Middle frontal gyrus (tissue), 1 donor: ENCODE results near the gene VEZF1.

Experiments used
- DNase-seq: peaks from one replicate; pipeline ENCODE4 v3.0.0-alpha.2; 2015; ENCODE audit warnings: low spot score; ENCODE audit errors: extremely low spot score

Gene VEZF1, protein sequence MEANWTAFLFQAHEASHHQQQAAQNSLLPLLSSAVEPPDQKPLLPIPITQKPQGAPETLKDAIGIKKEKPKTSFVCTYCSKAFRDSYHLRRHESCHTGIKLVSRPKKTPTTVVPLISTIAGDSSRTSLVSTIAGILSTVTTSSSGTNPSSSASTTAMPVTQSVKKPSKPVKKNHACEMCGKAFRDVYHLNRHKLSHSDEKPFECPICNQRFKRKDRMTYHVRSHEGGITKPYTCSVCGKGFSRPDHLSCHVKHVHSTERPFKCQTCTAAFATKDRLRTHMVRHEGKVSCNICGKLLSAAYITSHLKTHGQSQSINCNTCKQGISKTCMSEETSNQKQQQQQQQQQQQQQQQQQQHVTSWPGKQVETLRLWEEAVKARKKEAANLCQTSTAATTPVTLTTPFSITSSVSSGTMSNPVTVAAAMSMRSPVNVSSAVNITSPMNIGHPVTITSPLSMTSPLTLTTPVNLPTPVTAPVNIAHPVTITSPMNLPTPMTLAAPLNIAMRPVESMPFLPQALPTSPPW

DNA sequence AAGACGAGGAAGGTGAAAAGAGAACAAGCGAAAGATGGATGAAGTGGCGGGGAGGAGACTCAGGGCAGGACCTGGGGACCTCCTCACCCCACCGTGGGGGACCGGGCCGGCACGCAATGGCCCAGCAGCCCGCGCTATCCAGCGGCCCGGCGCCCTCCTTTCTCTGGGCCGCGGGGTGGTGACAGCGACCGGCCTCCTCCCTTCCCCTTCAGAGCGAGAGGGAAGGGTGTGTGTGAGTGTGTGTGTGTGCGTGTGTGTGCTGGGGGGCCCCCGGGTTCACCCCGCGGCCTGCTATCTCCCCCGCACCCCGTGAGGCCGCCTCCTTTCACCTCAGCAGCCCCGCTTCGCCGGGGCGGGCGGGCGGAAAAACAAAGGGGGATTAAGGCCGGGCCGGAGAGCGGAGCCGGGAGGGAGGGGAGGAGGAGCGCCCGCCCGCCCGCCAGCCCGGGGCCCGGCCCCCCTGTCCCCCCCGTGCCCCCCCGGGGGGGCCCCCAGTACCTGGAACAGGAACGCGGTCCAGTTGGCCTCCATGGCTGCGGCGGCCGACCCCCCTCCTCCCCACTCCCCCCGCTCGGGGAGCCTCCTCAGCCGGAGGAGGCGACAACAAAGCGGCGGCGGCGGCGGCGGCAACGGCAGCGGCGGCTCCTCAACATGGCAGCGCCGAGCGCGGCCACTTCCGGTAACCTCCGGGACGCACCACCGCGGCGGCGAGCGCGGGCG, at the start of gene VEZF1:
Gene VEZF1, minus strand, starts transcription at position 674 of the 720 bp plus-strand sequence. Its CDS starts 143 bp downstream, at position 531.
- DNase-seq = no peak

DNA sequence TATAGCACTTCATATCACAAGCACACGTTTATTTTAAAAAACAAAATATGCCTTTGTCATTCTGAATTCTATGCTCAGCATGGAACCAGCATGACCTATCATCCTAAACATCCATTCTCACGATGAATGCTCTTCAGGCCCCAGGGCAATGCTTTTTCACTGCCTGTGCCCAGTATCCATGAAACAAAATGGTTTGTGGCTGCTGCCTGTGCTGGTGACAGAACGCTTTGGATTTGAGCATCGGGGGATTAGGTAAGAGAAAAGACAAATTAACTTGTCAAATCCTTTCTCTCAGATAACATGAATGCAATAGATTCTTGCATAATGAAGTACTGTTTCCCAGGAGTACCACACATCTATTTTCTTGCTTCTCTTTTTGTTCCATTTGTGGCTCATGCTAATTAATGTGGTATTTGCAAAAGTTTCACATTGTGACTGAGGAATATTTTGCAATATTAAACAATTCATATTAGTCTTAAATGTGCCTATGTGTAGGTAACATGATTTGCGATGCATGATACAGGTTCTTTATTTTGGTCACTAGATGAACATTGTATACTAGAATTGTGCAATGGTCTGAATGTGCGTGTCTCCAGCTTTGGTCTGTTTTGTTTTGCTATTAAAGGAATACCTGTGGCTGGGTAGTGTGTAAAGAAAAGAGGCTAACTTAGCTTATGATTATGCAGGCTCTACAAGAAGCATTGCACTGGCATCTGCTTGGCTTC, 44.8 kb upstream of the VEZF1 start:
- no peak for DNase-seq

DNA sequence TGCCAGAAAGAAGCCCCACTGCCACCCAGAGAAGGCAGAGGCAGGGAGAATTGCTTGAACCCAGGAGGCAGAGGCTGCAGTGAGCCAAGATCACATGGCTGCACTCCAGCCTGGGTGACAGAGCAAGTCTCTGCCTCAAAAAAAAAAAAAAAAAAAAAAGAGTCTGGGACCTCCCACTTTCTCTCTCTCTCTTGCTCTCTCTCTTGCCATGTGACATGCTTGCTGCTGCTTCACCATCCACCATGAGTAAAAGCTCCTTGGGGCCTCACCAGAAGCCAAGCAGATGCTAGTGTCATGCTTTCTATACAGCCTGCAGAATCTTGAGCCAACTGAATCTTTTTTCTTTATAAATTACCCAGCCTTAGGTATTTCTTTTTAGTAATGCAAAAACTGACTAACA, 40.5 kb upstream of the VEZF1 start:
- no peak for DNase-seq

DNA sequence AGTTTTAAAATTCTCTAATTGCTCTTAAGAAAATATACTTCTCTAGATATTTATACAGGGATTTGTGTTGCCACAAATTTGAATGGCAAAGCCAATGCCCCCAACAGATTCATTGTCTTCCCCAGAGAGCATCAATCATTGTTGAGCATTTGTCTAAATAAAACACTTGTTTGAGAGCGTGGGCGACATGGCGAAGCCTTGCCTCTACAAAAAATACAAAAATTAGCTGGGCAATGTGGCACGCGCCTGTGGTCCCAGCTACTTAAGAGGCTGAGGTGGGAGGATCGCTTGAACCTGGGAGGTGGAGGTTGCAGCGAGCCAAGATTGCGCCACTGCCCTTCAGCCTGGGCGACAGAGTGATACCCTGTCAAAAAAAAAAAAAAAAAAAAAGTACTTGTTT, 32.3 kb upstream of the VEZF1 start:
- DNase-seq = no peak

DNA sequence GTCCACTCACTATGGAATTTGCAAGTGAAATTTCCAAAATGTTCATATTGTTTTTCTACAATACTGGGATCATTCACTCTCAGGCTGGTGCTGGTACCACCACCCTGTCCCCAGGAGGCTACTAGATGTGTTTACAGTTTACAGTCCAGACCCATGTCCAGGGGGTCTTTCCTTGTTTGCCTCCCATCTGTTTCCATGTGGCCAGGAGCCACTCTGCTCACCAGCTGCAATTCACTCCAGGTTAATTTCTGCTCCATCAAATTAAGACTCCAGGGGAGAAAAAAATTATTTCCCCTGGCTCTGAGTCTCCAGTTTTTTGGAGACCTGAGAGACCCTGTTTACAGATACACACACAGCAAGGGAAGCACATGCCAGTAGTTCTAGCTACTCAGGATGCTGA, 31.5 kb upstream of the VEZF1 start:
- DNase-seq = no peak

DNA sequence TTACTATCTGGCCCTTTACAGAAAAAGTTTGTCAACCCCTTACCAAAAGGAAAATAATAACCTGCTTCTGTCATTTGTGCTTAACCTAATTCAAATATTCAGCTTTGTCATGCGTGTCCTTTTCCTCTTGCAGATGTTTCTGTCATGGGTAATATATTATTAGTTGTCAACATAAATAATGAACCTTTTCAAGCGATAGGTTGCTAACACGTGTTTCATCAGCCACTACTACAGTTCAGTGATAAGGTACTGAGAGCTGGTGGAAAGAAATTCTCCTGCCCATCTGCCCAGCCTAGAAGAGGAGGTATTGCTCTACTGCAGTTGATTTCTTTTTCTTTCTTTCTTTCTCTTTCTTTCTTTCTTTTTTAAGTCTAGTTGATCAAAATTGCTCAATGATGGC, 31.0 kb upstream of the VEZF1 start:
- DNase-seq = no peak

DNA sequence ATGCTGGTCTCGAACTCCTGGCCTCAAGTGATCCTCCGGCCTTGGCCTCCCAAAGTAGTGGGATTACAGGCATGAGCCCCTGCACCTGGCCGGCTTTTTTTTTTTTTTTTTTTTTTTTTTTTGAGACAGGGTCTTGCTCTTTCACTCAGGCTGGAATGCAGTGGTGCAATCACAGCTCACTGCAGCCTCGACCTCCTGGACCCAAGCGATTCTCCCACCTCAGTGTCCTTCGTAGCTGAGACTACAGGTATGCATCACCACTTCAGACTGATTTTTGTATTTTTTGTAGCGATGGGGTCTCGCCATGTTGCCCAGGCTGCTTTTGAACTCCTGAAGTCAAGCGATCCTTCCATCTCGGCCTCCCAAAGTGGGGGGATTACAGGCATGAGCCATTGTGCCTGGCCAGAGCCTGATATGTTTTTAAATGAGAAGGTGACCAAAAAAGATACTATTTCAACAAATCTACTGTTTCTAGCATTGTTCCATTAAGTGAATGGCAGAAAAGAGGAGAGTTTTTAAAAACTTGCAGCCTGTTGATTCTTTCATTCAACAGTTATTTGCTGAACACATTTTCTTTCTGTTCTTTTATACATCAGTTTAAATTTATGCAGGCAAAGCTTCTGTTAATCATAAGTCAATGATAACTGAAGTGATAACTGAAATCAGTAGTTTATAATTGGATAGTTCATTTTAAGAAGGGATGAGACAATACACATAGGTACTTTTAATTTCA, 22.2 kb upstream of the VEZF1 start:
- DNase-seq = no peak

DNA sequence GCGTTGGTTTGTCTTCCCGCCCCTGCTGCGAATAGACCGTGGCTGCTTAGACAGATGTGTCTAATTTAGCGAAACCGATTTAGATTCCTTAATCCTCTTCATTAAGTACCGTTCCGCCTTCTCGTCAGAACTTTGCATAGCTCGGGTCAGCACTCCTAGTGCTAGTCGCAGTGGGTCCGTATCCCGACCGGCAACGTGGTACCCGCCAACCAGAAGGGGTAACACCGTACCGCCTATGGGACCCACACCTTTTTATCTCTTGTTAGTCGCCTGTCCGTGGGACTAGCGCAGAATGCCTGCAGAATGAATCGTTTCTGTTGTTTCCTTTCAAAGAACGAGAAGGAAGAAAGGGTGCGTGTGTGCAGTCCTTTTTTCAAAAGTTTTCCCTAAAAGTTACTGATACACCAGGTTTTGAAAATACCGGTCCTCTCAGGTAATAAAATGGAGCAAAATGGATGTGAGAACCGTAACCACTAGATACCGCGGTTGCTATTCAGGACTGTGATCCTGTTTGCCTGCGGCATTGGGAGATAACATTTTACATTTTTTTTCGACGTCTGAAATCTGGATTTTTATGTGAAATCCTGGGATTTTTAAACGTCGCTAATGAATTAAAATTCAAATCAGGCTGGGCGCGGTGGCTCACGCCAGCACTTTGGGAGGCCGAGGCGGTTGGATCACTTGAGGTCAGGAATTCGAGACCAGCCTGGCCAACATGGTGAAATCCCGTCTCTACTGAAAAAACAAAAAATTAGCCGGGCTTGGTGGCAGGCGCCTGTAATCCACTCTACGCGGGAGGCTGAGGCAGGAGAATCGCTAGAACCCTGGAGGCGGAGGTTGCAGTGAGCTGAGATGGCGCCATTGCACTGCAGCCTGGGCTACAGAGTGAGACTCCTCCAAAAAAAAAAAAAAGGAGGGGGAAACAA, 20.0 kb upstream of the VEZF1 start:
- no peak for DNase-seq

DNA sequence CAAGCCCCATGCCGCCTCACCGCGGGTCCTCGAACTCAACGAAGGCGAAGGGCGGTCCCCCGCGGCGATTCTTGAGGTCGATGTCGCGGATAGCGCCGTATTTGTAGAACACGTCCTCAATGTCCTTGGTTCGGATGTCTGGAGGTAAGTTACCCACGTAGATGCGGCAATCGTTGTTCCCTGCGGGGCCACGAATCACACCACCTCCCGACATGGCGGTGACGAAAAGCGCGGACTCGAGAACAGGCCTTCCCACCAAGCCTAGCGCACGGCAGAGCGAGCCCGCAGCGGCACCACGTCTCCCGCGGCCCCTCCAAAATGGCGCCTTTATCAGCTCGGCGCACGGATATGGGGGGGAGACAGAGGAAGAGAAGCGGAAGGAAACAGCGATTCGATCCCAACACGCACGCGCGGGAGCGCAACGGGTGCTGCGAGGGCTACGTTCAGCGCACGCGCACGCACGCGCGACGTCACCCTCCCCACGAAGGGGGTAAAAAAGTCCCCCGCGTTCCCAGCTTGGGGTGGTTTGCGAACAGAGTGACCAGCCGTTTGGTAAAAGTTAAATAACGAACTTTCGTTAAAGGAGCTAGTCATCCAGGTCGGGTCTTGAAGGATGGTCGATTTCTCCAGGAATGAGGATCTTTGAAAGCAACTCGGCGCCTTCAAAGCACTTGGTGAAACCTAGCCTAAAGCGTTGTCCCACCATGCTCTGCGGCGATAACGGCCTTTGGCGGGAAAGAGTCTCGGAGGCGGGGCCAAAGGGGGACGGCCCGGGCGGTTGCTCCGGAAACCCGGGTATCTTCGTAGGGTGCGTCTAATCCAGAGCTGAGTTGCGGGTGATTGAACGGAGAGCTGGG, 19.1 kb upstream of the VEZF1 start, which contains the start of gene SRSF1:
Gene SRSF1, minus strand, starts transcription at position 323 of the 857 bp plus-strand sequence. Its CDS starts 109 bp downstream, at position 214.
- DNase-seq = peak; percentile 96

DNA sequence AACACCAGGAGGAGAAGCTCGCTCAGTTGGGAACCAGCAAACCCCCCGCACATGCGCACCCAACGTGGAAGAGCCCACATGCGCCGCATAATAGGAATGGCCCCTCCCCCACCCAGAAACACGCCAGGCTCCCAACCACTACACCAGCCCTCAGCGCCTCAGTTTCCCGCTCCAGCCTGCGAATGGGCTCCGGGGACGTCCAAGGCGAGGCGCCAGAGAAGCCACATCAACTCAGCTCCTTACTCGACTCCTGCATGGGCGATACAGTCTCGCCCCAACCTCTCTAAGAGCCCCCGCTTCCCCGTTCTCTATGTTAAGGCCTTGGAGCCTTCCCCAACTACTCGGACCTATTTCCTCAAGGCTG, 18.5 kb upstream of the VEZF1 start:
- DNase-seq = no peak

DNA sequence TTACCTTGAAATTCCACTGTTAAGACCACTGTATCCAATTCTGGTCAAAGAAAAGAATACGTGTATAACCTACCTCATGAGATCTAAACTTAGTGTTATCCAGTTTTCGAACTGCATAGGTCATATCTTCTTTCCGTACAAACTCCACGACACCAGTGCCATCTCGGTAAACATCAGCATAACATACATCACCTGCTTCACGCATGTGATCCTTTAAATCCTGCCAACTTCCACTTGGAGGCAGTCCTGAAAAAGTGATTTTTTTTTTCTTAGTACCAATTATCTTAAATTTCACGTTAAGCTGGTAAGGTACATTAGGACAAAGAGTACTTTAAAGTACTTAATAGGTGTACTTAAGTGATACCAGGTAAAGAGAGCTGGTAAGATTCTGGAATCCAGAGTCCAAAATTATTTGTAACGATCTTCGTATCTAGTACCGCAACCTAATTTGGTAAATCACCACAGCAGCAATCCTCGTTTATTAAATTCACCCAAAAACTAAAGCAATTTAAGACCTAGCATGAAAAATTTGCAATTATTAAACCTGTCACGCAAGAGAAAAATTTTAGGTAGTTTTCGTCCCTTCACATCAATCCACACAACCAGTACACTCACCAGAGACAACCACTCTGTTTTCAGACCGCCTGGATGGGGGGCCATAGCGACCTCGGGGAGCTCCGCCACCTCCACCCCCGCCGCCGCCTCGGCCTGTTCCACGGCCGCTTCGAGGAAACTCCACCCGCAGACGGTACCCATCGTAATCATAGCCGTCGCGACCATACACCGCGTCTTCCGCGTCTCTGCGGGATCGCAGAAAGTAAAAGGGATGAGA, 17.9 kb upstream of the VEZF1 start:
- no peak for DNase-seq

DNA sequence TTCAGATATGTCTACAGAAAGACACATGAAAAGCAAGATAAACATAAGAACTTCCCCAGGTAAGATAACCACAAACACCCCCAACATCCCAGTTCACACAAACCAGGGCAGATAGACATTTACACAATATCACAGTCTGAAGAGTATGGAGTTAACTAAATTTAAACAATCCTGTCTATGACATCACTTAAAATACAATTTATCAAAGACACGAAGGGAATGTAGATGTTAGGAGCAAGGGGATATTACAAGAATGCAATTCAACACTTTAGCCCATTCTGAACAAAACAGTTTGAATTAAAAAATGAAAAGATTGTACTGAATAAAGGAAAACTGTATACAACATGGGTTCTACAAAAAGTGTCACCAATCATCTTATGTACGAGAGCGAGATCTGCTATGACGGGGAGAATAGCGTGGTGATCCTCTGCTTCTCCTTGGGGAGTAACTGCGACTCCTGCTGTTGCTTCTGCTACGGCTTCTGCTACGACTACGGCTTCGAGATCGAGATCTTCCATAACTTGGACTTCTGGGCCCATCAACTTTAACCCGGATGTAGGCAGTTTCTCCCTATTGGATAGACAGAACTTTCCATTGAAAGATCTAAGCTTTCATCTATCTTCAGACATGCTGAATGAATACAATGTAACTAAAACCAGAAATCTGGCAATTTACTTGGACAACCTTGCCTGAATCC, 17.1 kb upstream of the VEZF1 start:
- DNase-seq = no peak

DNA sequence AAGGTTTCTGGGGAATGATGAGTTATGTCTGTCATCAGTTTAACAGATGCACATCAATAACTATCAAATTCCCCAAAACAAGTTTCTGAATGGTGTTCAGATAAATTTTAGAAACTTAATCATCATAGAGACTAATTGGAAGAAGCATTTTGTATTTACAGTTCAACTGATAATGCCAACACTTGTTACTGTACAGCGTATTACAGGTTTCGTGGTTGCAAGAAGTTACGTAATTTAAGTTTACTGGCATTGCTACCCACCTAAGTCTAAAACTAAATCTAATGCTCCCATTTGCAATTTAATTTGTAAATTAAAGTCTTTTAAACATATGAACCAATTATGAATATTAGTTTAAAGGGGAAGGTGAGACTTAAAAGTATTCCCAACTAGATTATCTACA, 16.0 kb upstream of the VEZF1 start:
- no peak for DNase-seq

DNA sequence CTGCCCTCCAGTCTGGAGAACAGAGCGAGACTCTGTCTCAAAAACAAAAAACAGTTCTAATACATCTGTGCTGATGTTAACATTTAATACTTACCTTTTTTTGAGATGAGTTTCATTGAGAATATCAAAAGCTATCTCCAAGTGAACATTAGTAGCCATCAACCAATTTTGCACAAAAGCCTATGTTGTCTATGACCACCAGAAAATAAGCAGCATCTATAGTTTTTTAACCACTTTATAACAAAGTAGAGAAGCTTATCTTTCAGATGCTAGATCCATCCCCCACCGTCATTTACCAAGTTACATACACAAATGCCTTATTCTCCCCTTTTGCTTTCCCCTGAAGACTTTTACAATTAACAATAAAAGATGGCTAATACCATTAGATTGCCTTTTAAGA, 14.9 kb upstream of the VEZF1 start:
- DNase-seq = no peak

DNA sequence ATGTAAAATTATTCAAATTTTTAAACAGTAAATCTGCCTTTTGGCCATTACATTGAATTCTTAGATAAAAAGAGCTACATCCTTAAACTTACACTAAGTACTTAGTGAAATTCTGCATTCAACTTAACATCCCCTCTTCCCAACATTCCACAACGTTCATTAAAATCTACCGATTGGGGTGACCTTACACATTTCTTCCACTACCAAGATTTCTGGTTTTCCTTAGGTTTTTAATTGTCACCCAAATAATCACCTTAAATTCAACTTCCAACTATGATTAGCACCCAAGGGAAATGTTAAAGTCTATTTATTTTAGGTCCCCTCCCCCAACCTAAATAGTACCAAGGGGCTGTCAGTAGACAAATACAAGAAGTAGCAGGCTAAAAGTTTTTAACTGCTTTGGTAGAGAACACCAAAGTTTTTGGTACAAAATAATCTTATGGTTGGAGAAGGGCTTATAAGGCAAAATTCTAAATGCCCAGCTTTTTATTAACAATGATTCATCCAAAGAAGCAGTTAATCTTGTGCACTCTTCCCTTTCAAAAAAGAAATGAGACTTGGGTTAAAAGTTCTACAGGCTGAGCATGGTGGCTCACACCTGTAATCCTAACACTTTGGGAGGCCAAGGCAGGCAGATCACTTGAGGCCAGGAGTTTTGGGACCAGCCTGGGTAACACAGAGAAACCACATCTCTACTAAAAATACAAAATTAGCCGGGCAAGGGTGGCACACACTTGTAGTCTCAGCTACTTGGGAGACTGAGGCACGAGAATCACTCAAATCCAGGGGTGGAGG, 14.3 kb upstream of the VEZF1 start:
- DNase-seq = no peak

DNA sequence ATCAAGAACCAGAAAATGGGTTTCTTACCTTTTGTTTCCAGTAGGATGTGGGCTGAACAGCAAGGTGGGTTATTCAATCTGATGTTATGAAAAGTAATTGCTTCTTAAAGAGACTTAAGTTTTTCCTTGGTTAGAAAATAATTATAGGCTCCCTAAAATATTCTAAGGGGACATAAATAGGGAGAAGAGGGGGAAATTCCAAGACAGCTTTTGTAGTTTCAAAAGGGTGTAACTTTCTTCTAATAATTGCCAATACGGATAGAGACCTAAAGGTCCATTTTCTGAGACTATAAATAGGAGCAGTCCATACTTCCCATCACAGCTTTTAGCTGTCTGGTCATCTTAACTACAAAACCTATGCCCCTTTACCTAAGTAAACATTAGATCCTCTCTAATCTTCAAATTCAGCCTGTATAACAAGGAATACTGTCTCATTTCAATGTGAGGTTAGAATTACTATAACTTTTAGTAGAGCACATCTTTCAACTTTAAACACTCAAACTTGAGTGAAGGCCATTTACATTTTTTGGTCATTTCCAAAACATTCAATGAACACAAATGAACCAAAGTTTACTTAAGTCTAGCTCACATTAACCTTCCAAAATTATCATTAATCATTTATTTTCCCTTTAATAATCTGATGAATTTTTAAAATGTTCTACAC, 13.5 kb upstream of the VEZF1 start:
- no peak for DNase-seq
